ENCODE measurements around the gene PPP1R7.

DNA sequence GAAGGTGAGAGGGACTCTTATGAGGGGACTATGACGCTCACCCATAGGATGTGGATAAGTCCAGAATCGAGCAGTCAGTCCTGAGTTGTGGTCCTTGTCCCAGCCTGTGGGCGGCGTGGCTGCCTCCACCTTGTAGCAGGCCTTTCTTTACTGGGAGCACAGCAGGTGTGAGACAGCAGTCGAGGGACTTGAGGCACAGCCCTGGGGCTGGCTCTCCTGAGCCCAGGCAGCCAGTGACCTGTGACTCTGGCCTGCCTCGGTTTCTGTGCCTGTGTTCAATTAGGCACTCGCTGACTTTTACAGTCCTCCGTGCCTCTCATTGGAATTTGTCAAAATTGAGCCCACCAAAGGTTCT, 8.3 kb downstream of the PPP1R7 start:
- TF ChIP-seq POLR2A (IDR thresholded peaks at IDR 0.05; ENCODE audit: low read length) (no peak), GATA1 (IDR thresholded peaks at IDR 0.05; ENCODE audit: low read depth, low read length) (no peak)

Measured in erythroblast (primary cell).